ENCODE results near the gene EXOC6B.
"Not testable (repeated sequence)": the region's sequence is repeated elsewhere in the genome, so short reads cannot be mapped to it uniquely, and the experiment has no call there.

DNA sequence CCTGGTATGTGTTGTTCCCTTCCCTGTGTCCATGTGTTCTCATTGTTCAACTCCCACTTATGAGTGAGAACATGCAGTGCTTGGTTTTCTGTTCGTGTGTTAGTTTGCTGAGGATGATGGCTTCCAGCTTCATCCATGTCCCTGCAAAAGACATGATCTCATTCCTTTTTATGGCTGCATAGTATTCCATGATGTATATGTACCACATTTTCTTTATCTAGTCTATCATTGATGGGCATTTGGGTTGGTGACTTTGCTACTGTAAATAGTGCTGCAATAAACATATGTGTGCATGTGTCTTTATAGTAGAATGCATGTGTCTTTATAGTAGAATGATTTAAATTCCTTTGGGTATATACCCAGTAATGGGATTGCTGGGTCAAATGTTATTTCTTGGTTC is 341.2 kb downstream of the EXOC6B start:
- not testable (repeated sequence) for TF ChIP-seq EZH2 (IDR thresholded peaks at IDR 0.05); POLR2AphosphoS5 (IDR thresholded peaks at IDR 0.05; ENCODE audit: borderline replicate concordance, low read depth, low read length)

Measured in SK-N-MC (cell line).